Activated CD4-positive, alpha-beta T cell treated with anti-CD3 and anti-CD28 coated beads, Interleukin-2, amount 50 U/mL, for 16 hours (primary cell): ENCODE data around the gene LETMD1.
"Not testable (repeated sequence)": the region's sequence is repeated elsewhere in the genome, so short reads cannot be mapped to it uniquely, and the experiment has no call there.

ENCODE experiments used
- DNase-seq: peaks from one replicate; pipeline ENCODE4 v3.0.0-alpha.2; 2020

LETMD1 gene, protein sequence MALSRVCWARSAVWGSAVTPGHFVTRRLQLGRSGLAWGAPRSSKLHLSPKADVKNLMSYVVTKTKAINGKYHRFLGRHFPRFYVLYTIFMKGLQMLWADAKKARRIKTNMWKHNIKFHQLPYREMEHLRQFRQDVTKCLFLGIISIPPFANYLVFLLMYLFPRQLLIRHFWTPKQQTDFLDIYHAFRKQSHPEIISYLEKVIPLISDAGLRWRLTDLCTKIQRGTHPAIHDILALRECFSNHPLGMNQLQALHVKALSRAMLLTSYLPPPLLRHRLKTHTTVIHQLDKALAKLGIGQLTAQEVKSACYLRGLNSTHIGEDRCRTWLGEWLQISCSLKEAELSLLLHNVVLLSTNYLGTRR

GRCh38 chr12:51047655-51048540, at the start of gene LETMD1:
Gene LETMD1 (plus strand): TSS chr12:51048327. CDS start chr12:51048357, 30 bp downstream.
- peak; percentile 97 for DNase-seq

GRCh38 chr12:50999093-50999492, 49.0 kb upstream of the LETMD1 start:
- no peak for DNase-seq

DNA sequence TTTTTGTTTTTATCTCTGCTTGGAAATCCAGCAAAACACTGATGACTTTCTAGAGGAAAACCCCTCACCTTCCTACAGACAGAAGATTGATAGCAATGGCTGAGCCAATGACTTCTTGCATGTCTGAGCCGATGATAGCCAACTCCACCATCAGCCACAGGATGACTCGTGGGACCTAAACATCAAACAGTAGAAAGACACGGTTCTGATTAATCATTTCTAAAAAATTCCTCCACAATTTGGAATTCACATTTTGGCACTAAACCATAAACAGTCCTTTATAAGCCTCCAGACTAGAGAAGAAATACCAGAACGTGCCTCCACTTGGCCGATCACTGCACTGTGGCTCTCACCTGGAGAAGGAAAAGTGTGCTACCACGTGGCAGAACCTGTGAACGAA, 47.9 kb upstream of the LETMD1 start:
- no peak for DNase-seq

GRCh38 chr12:51001799-51002198, 46.3 kb upstream of the LETMD1 start:
- no peak for DNase-seq

- no peak for DNase-seq
Observed at GRCh38 chr12:51004504-51004903, 43.6 kb upstream of the LETMD1 start.

DNA sequence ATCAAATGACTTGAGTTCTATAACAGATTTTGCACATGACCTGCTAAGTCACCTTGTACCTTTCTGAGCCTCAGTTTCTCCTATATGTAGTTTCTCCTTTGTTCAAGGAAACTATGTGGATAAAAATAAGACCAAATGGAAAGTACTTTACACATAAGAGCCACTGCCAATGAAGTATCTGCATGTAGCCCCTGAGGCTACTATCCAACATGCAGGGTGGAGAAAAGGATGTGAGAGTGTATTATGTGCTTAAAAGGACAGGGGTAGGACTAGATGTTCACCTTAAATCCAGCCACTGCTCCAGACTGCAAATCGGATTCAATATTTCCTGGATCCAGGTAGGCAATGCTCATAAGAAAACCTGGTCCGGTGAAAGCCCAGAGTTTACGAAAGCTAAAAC, 43.1 kb upstream of the LETMD1 start:
- DNase-seq: no peak

DNA sequence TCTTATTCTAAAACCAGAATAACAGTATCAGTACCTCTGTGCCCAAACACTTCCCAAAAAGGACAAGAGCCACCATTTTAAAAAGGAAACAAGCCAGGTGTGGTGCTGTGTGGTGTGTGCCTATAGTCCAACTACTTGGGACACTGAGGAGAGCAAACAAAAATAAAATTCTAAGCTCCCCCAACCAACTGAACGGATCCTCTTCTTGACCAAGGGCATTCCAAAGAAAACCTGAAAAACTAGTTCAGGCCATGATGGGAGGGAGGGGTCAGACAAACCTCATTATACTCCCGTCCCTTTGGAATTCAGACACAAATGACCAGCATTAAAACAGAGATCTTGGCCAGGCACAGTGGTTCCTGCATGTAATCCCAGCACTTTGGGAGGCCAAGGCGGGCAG, 42.5 kb upstream of the LETMD1 start:
- DNase-seq: no peak

GRCh38 chr12:51008329-51009055, 39.6 kb upstream of the LETMD1 start:
- DNase-seq: no peak

GRCh38 chr12:51009056-51009440, 39.1 kb upstream of the LETMD1 start:
- DNase-seq: peak; percentile 55

- no peak for DNase-seq
Observed at GRCh38 chr12:51011955-51012354, 36.2 kb upstream of the LETMD1 start.

- DNase-seq: peak; percentile 24
Observed at GRCh38 chr12:51012570-51013236, 35.4 kb upstream of the LETMD1 start.

GRCh38 chr12:51013441-51013840, 34.7 kb upstream of the LETMD1 start:
- DNase-seq: no peak

- not testable (repeated sequence) for DNase-seq
Observed at GRCh38 chr12:51014467-51014866, 33.7 kb upstream of the LETMD1 start.

DNA sequence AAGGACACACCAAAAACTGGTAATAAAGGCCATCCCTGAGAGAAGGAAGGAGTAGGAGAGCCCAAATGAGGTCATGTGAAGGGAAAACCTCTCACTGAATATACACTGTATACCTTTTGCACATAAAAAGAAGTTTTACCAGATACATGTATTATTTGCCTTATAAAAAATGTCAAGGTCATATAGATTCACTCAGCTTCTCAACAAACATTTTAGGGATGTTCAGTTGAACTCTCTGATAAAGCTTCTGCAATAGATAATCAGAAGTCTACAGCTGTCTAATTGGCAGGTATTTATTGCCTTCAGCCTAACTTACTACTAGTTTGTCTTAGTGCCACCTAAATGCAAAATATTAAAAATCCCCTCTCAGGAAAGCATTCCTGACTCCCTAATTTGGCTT, 30.7 kb upstream of the LETMD1 start:
- no peak for DNase-seq

DNA sequence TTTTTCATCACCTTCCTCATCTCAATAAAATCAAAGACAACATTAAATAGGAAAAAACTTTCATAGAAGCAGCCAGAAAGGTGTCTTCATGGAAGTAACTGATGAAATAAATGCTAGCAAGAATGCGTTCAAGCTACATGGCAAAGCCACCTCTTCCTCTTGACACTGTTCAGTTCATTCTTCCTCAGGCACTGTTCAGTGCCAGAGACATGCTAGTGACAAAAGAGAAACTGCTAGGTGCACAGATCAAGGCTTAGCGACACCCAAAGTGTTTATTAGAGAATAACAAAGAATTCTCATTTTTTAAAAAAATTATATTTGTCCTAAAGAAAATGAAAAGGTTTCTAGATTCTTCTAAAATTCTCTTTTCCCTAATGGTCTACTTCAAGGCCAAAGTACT, 29.2 kb upstream of the LETMD1 start:
- DNase-seq: no peak

DNA sequence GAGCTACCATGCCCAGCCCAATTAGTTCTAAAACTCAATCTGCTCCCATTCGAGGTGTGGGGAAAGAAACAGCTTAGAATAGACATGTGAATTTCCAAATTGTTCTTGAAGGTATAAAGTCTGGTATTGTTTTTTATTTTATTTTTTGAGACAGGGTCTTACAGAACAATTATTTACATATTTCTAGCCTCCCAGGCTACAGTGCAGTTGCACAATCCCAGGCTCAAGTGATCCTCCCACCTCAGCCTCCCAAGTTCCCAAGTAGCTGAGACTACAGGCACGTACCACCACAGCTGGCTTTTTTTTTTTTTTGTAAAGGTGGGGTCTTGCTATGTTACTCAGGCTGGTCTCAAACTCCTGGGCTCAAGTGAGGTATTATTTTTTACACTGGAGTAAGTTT, 28.2 kb upstream of the LETMD1 start:
- no peak for DNase-seq

- DNase-seq: no peak
Observed at GRCh38 chr12:51020448-51021182, 27.5 kb upstream of the LETMD1 start.

GRCh38 chr12:51021694-51022093, 26.4 kb upstream of the LETMD1 start:
- peak; percentile 41 for DNase-seq

DNA sequence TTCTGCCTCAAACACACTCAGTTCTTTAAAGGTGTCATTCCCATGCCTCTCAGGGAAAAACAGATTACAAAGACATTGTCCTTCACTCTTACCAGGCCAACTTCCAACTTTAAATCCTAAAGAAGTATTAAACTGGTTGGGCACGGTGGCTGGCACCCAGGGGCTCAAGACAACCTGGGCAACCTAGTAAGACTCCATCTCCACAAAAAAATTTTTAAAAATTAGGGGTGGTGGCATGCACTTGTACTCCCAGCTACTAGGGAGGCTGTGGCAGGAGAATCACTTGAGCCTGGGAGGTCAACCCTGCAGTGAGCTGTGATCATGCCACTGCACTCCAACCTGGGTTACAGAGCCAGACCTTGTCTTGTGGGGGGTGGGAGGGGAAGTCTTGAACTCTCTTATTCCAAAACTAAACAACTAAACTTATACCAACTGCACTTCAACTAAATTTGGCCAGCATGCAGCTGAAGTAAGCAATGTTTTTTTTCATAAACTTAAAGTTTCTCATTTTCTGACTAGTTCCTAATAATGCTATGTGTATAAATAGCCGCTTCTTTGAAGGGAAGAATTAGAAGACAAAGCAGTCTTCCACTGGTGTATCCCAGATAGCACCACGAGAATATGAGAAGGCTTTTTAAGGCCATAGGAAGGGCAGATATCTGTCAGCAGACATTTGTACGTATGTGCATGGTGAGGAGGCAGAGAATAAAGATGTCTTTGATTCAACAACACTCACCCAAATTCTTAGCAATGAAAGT, 24.3 kb upstream of the LETMD1 start:
- no peak for DNase-seq

DNA sequence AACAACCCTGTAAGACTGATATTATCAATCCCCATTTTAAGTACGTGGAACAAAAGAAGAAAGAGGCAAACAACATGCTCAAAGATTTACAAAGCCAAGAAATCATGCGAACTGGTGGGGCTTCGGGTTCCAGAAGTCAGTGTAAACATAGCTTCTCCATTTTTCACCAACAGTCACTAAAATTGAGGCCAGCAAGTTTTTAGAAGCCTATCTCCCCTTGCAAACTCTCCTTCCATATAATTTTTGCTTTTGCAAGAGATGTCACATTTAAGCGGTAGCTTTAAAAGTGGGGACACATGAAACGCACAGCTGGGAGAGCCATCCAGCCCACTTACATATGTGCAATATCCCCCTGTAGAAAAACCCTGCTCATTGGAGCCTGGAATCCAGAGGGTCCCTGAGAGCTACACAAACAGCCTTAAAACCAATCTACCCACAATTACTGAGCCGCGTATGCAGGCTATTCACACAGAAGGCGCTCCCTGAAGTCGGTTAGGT, 22.7 kb upstream of the LETMD1 start:
- DNase-seq: no peak
